ENCODE measurements around the gene CTAGE15. TPM values are rescaled to one million over a fixed set of nuclear protein-coding genes. Genes with fewer than 3 reads are reported as not detected.
A peak's percentile ranks its signal among the peaks of the same experiment; 100 is the strongest.
"Not testable (repeated sequence)": the region's sequence is repeated elsewhere in the genome, so short reads cannot be mapped to it uniquely, and the experiment has no call there.

Gene CTAGE15
- total and polyA plus RNA-seq, 10 of the 15 experiments (the other 5 are each of a cell fraction or from before 2014, with no cell fraction given) = 0.05 to 0.80 (median 0.45) TPM; not detected in 1

DNA sequence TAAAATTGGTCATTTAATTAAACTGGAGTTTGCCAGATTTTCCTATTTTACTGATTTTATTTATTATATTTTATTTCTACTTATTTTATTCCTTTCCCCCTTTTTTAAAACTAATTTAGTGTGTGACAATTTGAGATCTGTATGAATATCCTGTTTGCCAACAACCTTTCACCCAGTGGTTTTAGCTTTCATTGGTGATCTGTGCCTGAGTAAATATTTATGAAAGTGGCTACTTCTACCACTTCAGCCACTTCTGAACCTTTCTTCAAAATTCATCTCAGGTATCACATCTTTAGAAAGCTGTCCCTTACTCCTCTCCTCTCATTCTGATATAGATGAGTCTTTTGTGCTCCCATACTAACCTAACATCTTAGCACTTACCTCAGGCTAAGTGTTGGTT, 18.3 kb downstream of the CTAGE15 start:
- H3K9ac ChIP-seq (ENCODE audit: control insufficient read depth, insufficient read depth, low read length); BruUV-seq (replicated peaks); H2AFZ ChIP-seq (ENCODE audit: control insufficient read depth, low read depth, low read length); intact Hi-C loops (cut with micrococcal nuclease; ENCODE audit: unreplicated experiment); H3K4me1 ChIP-seq (ENCODE audit: control insufficient read depth, insufficient read depth, low read length); POLR2A ChIA-PET; H3K27me3 ChIP-seq (replicated peaks in 1 of 2; ENCODE audit: control insufficient read depth in 2 of 2, insufficient read depth in 2 of 2, low read length in 1 of 2); H3K79me2 ChIP-seq (ENCODE audit: control insufficient read depth, insufficient read depth, low read length); H3K4me2 ChIP-seq (ENCODE audit: control insufficient read depth, insufficient read depth); SMC1A ChIA-PET (ENCODE audit: uncharacterized antibody, unreplicated experiment); RAD21 ChIA-PET (ENCODE audit: unreplicated experiment); FAIRE-seq; H3K36me3 ChIP-seq (ENCODE audit: control insufficient read depth in 2 of 2, insufficient read depth in 2 of 2, low read length in 1 of 2); H4K20me1 ChIP-seq (ENCODE audit: control insufficient read depth, insufficient read depth); DNase-seq (ENCODE audit: low read depth, low spot score); H3K9me3 ChIP-seq (replicated peaks; ENCODE audit: control insufficient read depth, insufficient read depth, low read length); H3K4me3 ChIP-seq; in situ Hi-C loops (cut with MboI); H3K27ac ChIP-seq (ENCODE audit: control insufficient read depth, insufficient read depth); ATAC-seq; CTCF ChIA-PET: not testable (repeated sequence)

- H3K79me2 ChIP-seq (ENCODE audit: control insufficient read depth, insufficient read depth, low read length); H3K4me3 ChIP-seq; RAD21 ChIA-PET (ENCODE audit: unreplicated experiment); FAIRE-seq; H3K4me2 ChIP-seq (ENCODE audit: control insufficient read depth, insufficient read depth); H3K4me1 ChIP-seq (ENCODE audit: control insufficient read depth, insufficient read depth, low read length); ATAC-seq; H2AFZ ChIP-seq (ENCODE audit: control insufficient read depth, low read depth, low read length); H3K27ac ChIP-seq (ENCODE audit: control insufficient read depth, insufficient read depth); POLR2A ChIA-PET; H3K36me3 ChIP-seq (ENCODE audit: control insufficient read depth in 2 of 2, insufficient read depth in 2 of 2, low read length in 1 of 2); SMC1A ChIA-PET (ENCODE audit: uncharacterized antibody, unreplicated experiment); H3K9ac ChIP-seq (ENCODE audit: control insufficient read depth, insufficient read depth, low read length); in situ Hi-C loops (cut with MboI); CTCF ChIA-PET; H3K9me3 ChIP-seq (replicated peaks; ENCODE audit: control insufficient read depth, insufficient read depth, low read length); H3K27me3 ChIP-seq (replicated peaks in 1 of 2; ENCODE audit: control insufficient read depth in 2 of 2, insufficient read depth in 2 of 2, low read length in 1 of 2); DNase-seq (ENCODE audit: low read depth, low spot score); BruUV-seq (replicated peaks); H4K20me1 ChIP-seq (ENCODE audit: control insufficient read depth, insufficient read depth); intact Hi-C loops (cut with micrococcal nuclease; ENCODE audit: unreplicated experiment): not testable (repeated sequence)
- 51% methylated on average over 3 of the region's 11 CpGs for WGBS (ENCODE audit: insufficient coverage, insufficient replicate concordance, low lambda C conversion rate, missing lambda C conversion rate)
These were observed 26.5 kb downstream of the CTAGE15 start for GRCh38 chr7:143598086-143598485.

GRCh38 chr7:143603549-143603948, 31.9 kb downstream of the CTAGE15 start:
- H3K4me2 ChIP-seq (ENCODE audit: control insufficient read depth, insufficient read depth); intact Hi-C loops (cut with micrococcal nuclease; ENCODE audit: unreplicated experiment); H3K79me2 ChIP-seq (ENCODE audit: control insufficient read depth, insufficient read depth, low read length); H3K9ac ChIP-seq (ENCODE audit: control insufficient read depth, insufficient read depth, low read length); FAIRE-seq; RAD21 ChIA-PET (ENCODE audit: unreplicated experiment); ATAC-seq; in situ Hi-C loops (cut with MboI); H3K9me3 ChIP-seq (replicated peaks; ENCODE audit: control insufficient read depth, insufficient read depth, low read length); H4K20me1 ChIP-seq (ENCODE audit: control insufficient read depth, insufficient read depth); H3K4me3 ChIP-seq; H2AFZ ChIP-seq (ENCODE audit: control insufficient read depth, low read depth, low read length); H3K4me1 ChIP-seq (ENCODE audit: control insufficient read depth, insufficient read depth, low read length); BruUV-seq (replicated peaks); H3K27me3 ChIP-seq (replicated peaks in 1 of 2; ENCODE audit: control insufficient read depth in 2 of 2, insufficient read depth in 2 of 2, low read length in 1 of 2); POLR2A ChIA-PET; SMC1A ChIA-PET (ENCODE audit: uncharacterized antibody, unreplicated experiment); H3K36me3 ChIP-seq (ENCODE audit: control insufficient read depth in 2 of 2, insufficient read depth in 2 of 2, low read length in 1 of 2); DNase-seq (ENCODE audit: low read depth, low spot score); CTCF ChIA-PET; H3K27ac ChIP-seq (ENCODE audit: control insufficient read depth, insufficient read depth): not testable (repeated sequence)
- WGBS (ENCODE audit: insufficient coverage, insufficient replicate concordance, low lambda C conversion rate, missing lambda C conversion rate) = no CpG with 5 or more reads among the region's 2 CpGs

DNA sequence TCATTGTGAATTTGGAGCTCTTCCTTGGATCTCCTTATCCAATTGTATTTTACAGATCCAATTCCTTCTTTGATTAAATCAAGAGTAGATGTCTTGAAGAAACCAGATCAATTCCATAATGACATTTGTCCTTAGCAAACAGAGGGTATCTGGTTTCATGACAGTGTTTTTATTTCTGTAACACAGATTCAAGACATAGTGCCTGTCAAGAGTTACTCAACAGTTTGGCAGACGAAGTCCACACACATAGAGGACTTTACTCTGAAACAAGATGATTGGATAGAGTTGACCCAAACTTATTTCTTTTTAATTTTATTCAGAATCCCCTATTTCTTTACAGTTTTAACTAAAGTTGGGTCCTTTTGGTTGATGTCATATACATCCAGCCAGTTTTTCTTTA, 34.5 kb downstream of the CTAGE15 start:
- H3K27ac ChIP-seq (ENCODE audit: control insufficient read depth, insufficient read depth); H3K4me2 ChIP-seq (ENCODE audit: control insufficient read depth, insufficient read depth); H3K4me3 ChIP-seq; BruUV-seq (replicated peaks); POLR2A ChIA-PET; SMC1A ChIA-PET (ENCODE audit: uncharacterized antibody, unreplicated experiment); DNase-seq (ENCODE audit: low read depth, low spot score); H3K79me2 ChIP-seq (ENCODE audit: control insufficient read depth, insufficient read depth, low read length); H3K9me3 ChIP-seq (replicated peaks; ENCODE audit: control insufficient read depth, insufficient read depth, low read length); H3K27me3 ChIP-seq (replicated peaks in 1 of 2; ENCODE audit: control insufficient read depth in 2 of 2, insufficient read depth in 2 of 2, low read length in 1 of 2); H3K36me3 ChIP-seq (ENCODE audit: control insufficient read depth in 2 of 2, insufficient read depth in 2 of 2, low read length in 1 of 2); H3K9ac ChIP-seq (ENCODE audit: control insufficient read depth, insufficient read depth, low read length); CTCF ChIA-PET; intact Hi-C loops (cut with micrococcal nuclease; ENCODE audit: unreplicated experiment); RAD21 ChIA-PET (ENCODE audit: unreplicated experiment); in situ Hi-C loops (cut with MboI); H2AFZ ChIP-seq (ENCODE audit: control insufficient read depth, low read depth, low read length); ATAC-seq; H3K4me1 ChIP-seq (ENCODE audit: control insufficient read depth, insufficient read depth, low read length); H4K20me1 ChIP-seq (ENCODE audit: control insufficient read depth, insufficient read depth): not testable (repeated sequence)
- FAIRE-seq = peak; percentile 18
- no CpG with 5 or more reads among the region's 1 CpG for WGBS (ENCODE audit: insufficient coverage, insufficient replicate concordance, low lambda C conversion rate, missing lambda C conversion rate)
